Upper lobe of right lung (tissue), 1 donor: Measurements from ENCODE around the gene PTPRM. TPM values are rescaled to one million over a fixed set of nuclear protein-coding genes. Genes with fewer than 3 reads are reported as not detected.

Experiments
- ATAC-seq: fragments of 200-7000 bp; cut with Tn5 transposase; one replicate; pipeline ENCODE4 v1.9.1; 2020; ENCODE audit warnings: mild to moderate bottlenecking, moderate library complexity
- DNase-seq: peaks from one replicate; pipeline ENCODE4 v3.0.0-alpha.2; 2020
- H3K27ac ChIP-seq: fragments of 200-600 bp; one replicate; pipeline ENCODE4 v1.8.0; 2022
- H3K27me3 ChIP-seq: fragments of 200-600 bp; one replicate; pipeline ENCODE4 v1.8.0; 2022; ENCODE audit warnings: mild to moderate bottlenecking
- H3K36me3 ChIP-seq: fragments of 200-600 bp; one replicate; pipeline ENCODE4 v1.8.0; 2022
- H3K4me1 ChIP-seq: fragments of 200-600 bp; one replicate; pipeline ENCODE4 v1.8.0; 2022
- H3K4me3 ChIP-seq: fragments of 200-600 bp; one replicate; pipeline ENCODE4 v1.8.0; 2022; ENCODE audit warnings: mild to moderate bottlenecking
- H3K9me3 ChIP-seq: fragments of 200-600 bp; one replicate; pipeline ENCODE4 v1.8.0; 2022
- CTCF ChIP-seq: fragments of 200-600 bp; IDR thresholded peaks from one replicate; pipeline ENCODE4 v1.8.0; 2022; ENCODE audit warnings: antibody characterized with exemption
- intact Hi-C: fragments of 100-400 bp; cut with DNase I; formaldehyde crosslinking; loops from one replicate; pipeline ENCODE4 v1.11.0; 2022
- total RNA-seq: library from RNA; stranded (reverse); fragmentation: NEBNext Ultra II Directional; extraction: Animal tissue kit (Norgen Biotek cat#: 25700); gene quantifications from one replicate; pipeline ENCODE4 v1.2.1, GENCODE V29; 2021
- donor health status: DM: no; HTN: yes; CAD: no; lungs with severe emphysema.

The PTPRM gene
- total RNA-seq, 1 donor from 2014 or later = 99.3 TPM

GRCh38 chr18:8359481-8359880 lies 792.4 kb downstream of the PTPRM start:
- TF ChIP-seq CTCF = no peak
- ATAC-seq (no peak), DNase-seq (no peak)
- intact Hi-C loops = no loop called here
- Histone ChIP-seq H3K4me1 (no peaks in the 10 kb centered on the region), H3K4me3 (no peak overlapping the region), H3K9me3 (no peaks in the 10 kb centered on the region), H3K27me3 (no peaks in the 10 kb centered on the region), H3K27ac (no peak overlapping the region), H3K36me3 (no peaks in the 10 kb centered on the region)

- no peak for ATAC-seq
These were observed 794.9 kb downstream of the PTPRM start for GRCh38 chr18:8361941-8362471.

GRCh38 chr18:8362863-8363262 lies 795.7 kb downstream of the PTPRM start:
- TF ChIP-seq CTCF = no peak
- DNase-seq (no peak), ATAC-seq (no peak)
- H3K27ac ChIP-seq = no peak overlapping the region
- H3K9me3 ChIP-seq = no peaks in the 10 kb centered on the region
- H3K27me3 ChIP-seq = no peaks in the 10 kb centered on the region
- H3K4me1 ChIP-seq = peaks cover 7% of the 10 kb centered on the region
- intact Hi-C loops = no loop called here
- no peaks in the 10 kb centered on the region for H3K36me3 ChIP-seq
- H3K4me3 ChIP-seq = no peak overlapping the region

More at GRCh38 chr18:8361941-8362471, 794.9 kb downstream of the PTPRM start:
- Histone ChIP-seq H3K4me3 (no peak overlapping the region), H3K4me1 (peaks cover 5% of the 10 kb centered on the region), H3K9me3 (no peaks in the 10 kb centered on the region), H3K27me3 (no peaks in the 10 kb centered on the region), H3K36me3 (no peaks in the 10 kb centered on the region), H3K27ac (no peak overlapping the region)
- no peak for DNase-seq
- intact Hi-C loops = no loop called here
- TF ChIP-seq CTCF = no peak

GRCh38 chr18:8364385-8364784 lies 797.3 kb downstream of the PTPRM start:
- peaks cover 7% of the 10 kb centered on the region for H3K4me1 ChIP-seq
- no peak for ATAC-seq
- no peaks in the 10 kb centered on the region for H3K36me3 ChIP-seq
- intact Hi-C loops = no loop called here
- DNase-seq = no peak
- H3K9me3 ChIP-seq = no peaks in the 10 kb centered on the region
- no peak for TF ChIP-seq CTCF
- no peak overlapping the region for H3K4me3 ChIP-seq
- no peaks in the 10 kb centered on the region for H3K27me3 ChIP-seq
- no peak overlapping the region for H3K27ac ChIP-seq

- intact Hi-C loops = no loop called here
- Histone ChIP-seq H3K4me1 (peaks cover 7% of the 10 kb centered on the region), H3K27me3 (no peaks in the 10 kb centered on the region), H3K36me3 (no peaks in the 10 kb centered on the region), H3K4me3 (no peak overlapping the region), H3K9me3 (no peaks in the 10 kb centered on the region), H3K27ac (no peak overlapping the region)
- DNase-seq = no peak
- ATAC-seq = no peak
- no peak for TF ChIP-seq CTCF
These were observed 797.9 kb downstream of the PTPRM start for GRCh38 chr18:8365006-8365405.

- H3K36me3 ChIP-seq = no peaks in the 10 kb centered on the region
- DNase-seq (no peak), ATAC-seq (no peak)
- no peaks in the 10 kb centered on the region for H3K27me3 ChIP-seq
- intact Hi-C loops = no loop called here
- no peak overlapping the region for H3K27ac ChIP-seq
- peaks cover 7% of the 10 kb centered on the region for H3K4me1 ChIP-seq
- H3K9me3 ChIP-seq = no peaks in the 10 kb centered on the region
- no peak overlapping the region for H3K4me3 ChIP-seq
- TF ChIP-seq CTCF = no peak
These were observed 798.4 kb downstream of the PTPRM start for GRCh38 chr18:8365528-8365927.
